NCI-H774 (cell line): ENCODE results near the gene RILP.

ENCODE experiments used
- DNase-seq: peaks from one replicate; lab custom pipeline; 2025; lab: John Stamatoyannopoulos, UW

Gene RILP

GRCh38 chr17:1627982-1628855, 21.4 kb downstream of the RILP start, which contains the start of gene SLC43A2:
TSS of gene SLC43A2 (minus strand) at chr17:1628834. CDS start at chr17:1627874, 960 bp downstream.
- DNase-seq, result peak; percentile 31

GRCh38 chr17:1627182-1627981, 22.3 kb downstream of the RILP start:
- no peak for DNase-seq

- no peak for DNase-seq
These were observed 23.3 kb downstream of the RILP start for GRCh38 chr17:1626333-1626732.

GRCh38 chr17:1625581-1625980, 24.1 kb downstream of the RILP start:
- no peak for DNase-seq

- no peak for DNase-seq
These were observed 24.6 kb downstream of the RILP start for GRCh38 chr17:1625053-1625452.

GRCh38 chr17:1624650-1625049, 25.0 kb downstream of the RILP start:
- DNase-seq, result no peak

- no peak for DNase-seq
These were observed 26.5 kb downstream of the RILP start for GRCh38 chr17:1623057-1623630.

GRCh38 chr17:1621273-1621954, 28.3 kb downstream of the RILP start:
- no peak for DNase-seq

GRCh38 chr17:1620486-1620885, 29.2 kb downstream of the RILP start:
- no peak for DNase-seq

- no peak for DNase-seq
These were observed 32.0 kb downstream of the RILP start for GRCh38 chr17:1617620-1618174.

GRCh38 chr17:1616101-1616500, 33.6 kb downstream of the RILP start:
- DNase-seq, result no peak

- DNase-seq, result no peak
These were observed 37.3 kb downstream of the RILP start for GRCh38 chr17:1612400-1612799.

- DNase-seq, result no peak
These were observed 38.0 kb downstream of the RILP start for GRCh38 chr17:1611715-1612114.

- no peak for DNase-seq
These were observed 41.0 kb downstream of the RILP start for GRCh38 chr17:1608676-1609075.

- DNase-seq, result no peak
These were observed 41.7 kb downstream of the RILP start for GRCh38 chr17:1607971-1608320.

GRCh38 chr17:1606352-1606985, 43.2 kb downstream of the RILP start:
- no peak for DNase-seq

GRCh38 chr17:1605681-1606351, 43.9 kb downstream of the RILP start:
- no peak for DNase-seq

GRCh38 chr17:1604831-1605528, 44.7 kb downstream of the RILP start:
- no peak for DNase-seq

GRCh38 chr17:1601571-1601970, 48.1 kb downstream of the RILP start:
- DNase-seq, result no peak

- DNase-seq, result no peak
These were observed 51.1 kb downstream of the RILP start for GRCh38 chr17:1598399-1599095.
